WTC11 (cell line): Measurements from ENCODE around the gene MREG. TPM values are rescaled to one million over a fixed set of nuclear protein-coding genes. Genes with fewer than 3 reads are reported as not detected.

ENCODE experiments used
- ATAC-seq: fragments of 200-7000 bp; cut with Tn5 transposase; 2 replicates; pipeline ENCODE4 v1.10.0; 2021; ENCODE audit warnings: mild to moderate bottlenecking, moderate library complexity
- CTCF ChIA-PET: fragments of 300-600 bp; sonication (Branson Sonifier 250); formaldehyde crosslinking; loops from one replicate; lab custom pipeline; 2021; ENCODE audit warnings: antibody characterized with exemption; lab: Charles Lee
- POLR2A ChIA-PET: fragments of 350-600 bp; sonication (Branson Sonifier 250); formaldehyde crosslinking; loops from one replicate; lab custom pipeline; 2021; ENCODE audit warnings: antibody characterized with exemption; lab: Charles Lee
- DNase-seq: peaks from one replicate; pipeline ENCODE4 v3.0.0; 2021; ENCODE audit warnings: low spot score
- H3K27ac Mint-ChIP-seq: 2 replicates; pipeline ENCODE4 v1.8.0; 2021; ENCODE audit warnings: mixed read lengths
- H3K27me3 Mint-ChIP-seq: 2 replicates; pipeline ENCODE4 v1.8.0; 2021; ENCODE audit warnings: low read depth, mild to moderate bottlenecking, moderate library complexity, mixed read lengths
- H3K36me3 Mint-ChIP-seq: 2 replicates; pipeline ENCODE4 v1.8.0; 2021; ENCODE audit warnings: mixed read lengths
- H3K4me1 Mint-ChIP-seq: 2 replicates; pipeline ENCODE4 v1.8.0; 2022; ENCODE audit warnings: mixed read lengths
- H3K4me3 Mint-ChIP-seq: 2 replicates; pipeline ENCODE4 v1.8.0; 2021; ENCODE audit warnings: mild to moderate bottlenecking, moderate library complexity, mixed read lengths
- H3K9me3 Mint-ChIP-seq: 2 replicates; pipeline ENCODE4 v1.8.0; 2021; ENCODE audit warnings: mixed read lengths
- CTCF ChIP-seq: fragments of 200-600 bp; IDR thresholded peaks from 2 replicates; pipeline ENCODE4 v1.8.0; 2022; ENCODE audit warnings: antibody characterized with exemption
- ELF4 ChIP-seq: sonication (generic); formaldehyde crosslinking; IDR thresholded peaks from 2 replicates; pipeline ENCODE4 v1.8.1; 2022; ENCODE audit warnings: low read depth, mild to moderate bottlenecking, moderate library complexity, missing genetic modification reagents
- HMGXB4 ChIP-seq: sonication (generic); formaldehyde crosslinking; IDR thresholded peaks from 2 replicates; pipeline ENCODE4 v1.8.1; 2023; ENCODE audit warnings: mild to moderate bottlenecking, moderate library complexity, missing genetic modification reagents
- JAZF1 ChIP-seq: fragments of 250-450 bp; sonication (Bioruptor Pico); IDR thresholded peaks from 2 replicates; pipeline ENCODE4 v1.9.0; 2021; ENCODE audit warnings: moderate library complexity, mild to moderate bottlenecking, inconsistent platforms
- MLX ChIP-seq: sonication (generic); formaldehyde crosslinking; IDR thresholded peaks from 2 replicates; pipeline ENCODE4 v1.8.1; 2023; ENCODE audit warnings: mild to moderate bottlenecking, missing genetic modification reagents, moderate library complexity
- NR2C2 ChIP-seq: sonication (generic); formaldehyde crosslinking; IDR thresholded peaks from 2 replicates; pipeline ENCODE4 v1.8.0; 2022; ENCODE audit warnings: mild to moderate bottlenecking, missing genetic modification reagents
- OVOL2 ChIP-seq: fragments of 250-450 bp; sonication (Bioruptor Pico); IDR thresholded peaks from 2 replicates; pipeline ENCODE4 v1.9.0; 2021; ENCODE audit warnings: mild to moderate bottlenecking, borderline replicate concordance
- SP1 ChIP-seq: sonication (generic); formaldehyde crosslinking; conservative IDR thresholded peaks from 2 replicates; pipeline ENCODE4 v1.8.1; 2022; ENCODE audit warnings: missing genetic modification reagents
- TCF7 ChIP-seq: sonication (generic); formaldehyde crosslinking; IDR thresholded peaks from 2 replicates; pipeline ENCODE4 v1.8.0; 2022; ENCODE audit warnings: mild to moderate bottlenecking, low read depth, missing genetic modification reagents, moderate library complexity
- TEAD1 ChIP-seq: sonication (generic); formaldehyde crosslinking; IDR thresholded peaks from 2 replicates; pipeline ENCODE4 v1.8.0; 2022; ENCODE audit warnings: mild to moderate bottlenecking, missing genetic modification reagents
- ZNF219 ChIP-seq: sonication (generic); formaldehyde crosslinking; IDR thresholded peaks from 2 replicates; pipeline ENCODE4 v1.8.0; 2023; ENCODE audit warnings: missing genetic modification reagents, mild to moderate bottlenecking, borderline replicate concordance
- ZNF317 ChIP-seq: sonication (generic); formaldehyde crosslinking; IDR thresholded peaks from 2 replicates; pipeline ENCODE4 v1.8.1; 2023; ENCODE audit warnings: low read depth, mild to moderate bottlenecking, moderate library complexity, missing genetic modification reagents, borderline replicate concordance
- ZNF416 ChIP-seq: fragments of 250-450 bp; sonication (Bioruptor Pico); IDR thresholded peaks from 2 replicates; pipeline ENCODE4 v1.9.0; 2021; ENCODE audit warnings: mild to moderate bottlenecking, inconsistent platforms
- ZNF425 ChIP-seq: fragments of 250-450 bp; sonication (Bioruptor Pico); conservative IDR thresholded peaks from 2 replicates; pipeline ENCODE4 v1.9.0; 2021; ENCODE audit warnings: mild to moderate bottlenecking
- total RNA-seq: library from RNA; stranded (reverse); gene quantifications from 3 replicates; pipeline ENCODE4 v1.2.3, GENCODE V29; 2021

The MREG gene
- total RNA-seq, 1 experiment from 2014 or later: 23.8 TPM

- TF ChIP-seq TCF7 (CRISPR knock-in tag): no peak
- TF ChIP-seq ELF4 (CRISPR knock-in tag): no peak
- TF ChIP-seq ZNF425: no peak
- TF ChIP-seq NR2C2 (CRISPR knock-in tag): no peak
- TF ChIP-seq ZNF317 (CRISPR knock-in tag): no peak
These were observed 31.6 kb upstream of the MREG start (continued) for GRCh38 chr2:216044883-216045486.

GRCh38 chr2:216043949-216044348, 30.6 kb upstream of the MREG start:
- CTCF ChIA-PET: interaction anchor here (1.5 to 2.3 kb wide), 2 partner anchors 10 to 20 kb away, joined by 4 to 7 read pairs; no protein-coding TSS in a partner anchor
- POLR2A ChIA-PET: no interaction called here
- no peak for DNase-seq
- H3K27ac Mint-ChIP-seq: no peak overlapping the region
- ATAC-seq: no peak
- peaks cover 28% of the 10 kb centered on the region for H3K36me3 Mint-ChIP-seq
- no peaks in the 10 kb centered on the region for H3K27me3 Mint-ChIP-seq
- no peak for TF ChIP-seq TEAD1
- H3K4me3 Mint-ChIP-seq: no peak overlapping the region
- H3K4me1 Mint-ChIP-seq: no peaks in the 10 kb centered on the region
- H3K9me3 Mint-ChIP-seq: no peaks in the 10 kb centered on the region

- no peak for ATAC-seq
- POLR2A ChIA-PET: no interaction called here
- H3K27ac Mint-ChIP-seq: no peak overlapping the region
These were observed 28.1 kb upstream of the MREG start for GRCh38 chr2:216041438-216041837.

More at GRCh38 chr2:216041438-216041837, 28.1 kb upstream of the MREG start:
- CTCF ChIA-PET: interaction anchor here (1.2 kb wide), 1 partner anchor 8 kb away, joined by 3 read pairs; no protein-coding TSS in a partner anchor
- no peak for DNase-seq
- Mint-ChIP-seq H3K36me3 (peaks cover 23% of the 10 kb centered on the region), H3K9me3 (no peaks in the 10 kb centered on the region), H3K27me3 (no peaks in the 10 kb centered on the region), H3K4me3 (no peak overlapping the region), H3K4me1 (no peaks in the 10 kb centered on the region)
- TF ChIP-seq ZNF219 (CRISPR knock-in tag): no peak
- no peak for TF ChIP-seq ZNF416 (CRISPR knock-in tag)
- no peak for TF ChIP-seq OVOL2 (CRISPR knock-in tag)
- TF ChIP-seq MLX (CRISPR knock-in tag): no peak
- no peak for TF ChIP-seq SP1 (CRISPR knock-in tag)
- TF ChIP-seq JAZF1 (CRISPR knock-in tag): no peak
- no peak for TF ChIP-seq CTCF
- no peak for TF ChIP-seq HMGXB4 (CRISPR knock-in tag)
